Midbrain (tissue), 1 donor: ENCODE measurements around the gene ANKRD36C.
"Not testable (repeated sequence)": the region's sequence is repeated elsewhere in the genome, so short reads cannot be mapped to it uniquely, and the experiment has no call there.

Experiments used
- DNase-seq: peaks from one replicate; lab custom pipeline; 2025; lab: John Stamatoyannopoulos, UW

Gene ANKRD36C

GRCh38 chr2:96006248-96006647 lies 14.6 kb upstream of the ANKRD36C start:
- not testable (repeated sequence) for DNase-seq

- not testable (repeated sequence) for DNase-seq
Observed at GRCh38 chr2:95992520-95993272, 1.1 kb upstream of the ANKRD36C start.

GRCh38 chr2:95992102-95992501 lies 478 bp upstream of the ANKRD36C start:
- DNase-seq: not testable (repeated sequence)

- not testable (repeated sequence) for DNase-seq
Observed at GRCh38 chr2:95990884-95991283, 740 bp downstream of the ANKRD36C start.

- DNase-seq: not testable (repeated sequence)
Observed at GRCh38 chr2:95951662-95952061, 40.0 kb downstream of the ANKRD36C start.

GRCh38 chr2:95948039-95948438 lies 43.6 kb downstream of the ANKRD36C start:
- not testable (repeated sequence) for DNase-seq

- DNase-seq: not testable (repeated sequence)
Observed at GRCh38 chr2:95939947-95940346, 51.7 kb downstream of the ANKRD36C start.

GRCh38 chr2:95930740-95931139 lies 60.9 kb downstream of the ANKRD36C start:
- not testable (repeated sequence) for DNase-seq

- DNase-seq: not testable (repeated sequence)
Observed at GRCh38 chr2:95917007-95917406, 74.6 kb downstream of the ANKRD36C start.

- DNase-seq: not testable (repeated sequence)
Observed at GRCh38 chr2:95915131-95915530, 76.5 kb downstream of the ANKRD36C start.

- DNase-seq: not testable (repeated sequence)
Observed at GRCh38 chr2:95911431-95911830, 80.2 kb downstream of the ANKRD36C start.

- DNase-seq: not testable (repeated sequence)
Observed at GRCh38 chr2:95894443-95894842, 97.2 kb downstream of the ANKRD36C start.

- DNase-seq: not testable (repeated sequence)
Observed at GRCh38 chr2:95867929-95868328, 123.7 kb downstream of the ANKRD36C start.

- DNase-seq: not testable (repeated sequence)
Observed at GRCh38 chr2:95867047-95867677, 124.5 kb downstream of the ANKRD36C start.

- DNase-seq: not testable (repeated sequence)
Observed at GRCh38 chr2:95862121-95862520, 129.5 kb downstream of the ANKRD36C start.

GRCh38 chr2:95836151-95836550 lies 155.5 kb downstream of the ANKRD36C start:
- DNase-seq: no peak

- DNase-seq: not testable (repeated sequence)
Observed at GRCh38 chr2:95834077-95835013, 157.3 kb downstream of the ANKRD36C start.

GRCh38 chr2:95824218-95824617 lies 167.4 kb downstream of the ANKRD36C start:
- DNase-seq: not testable (repeated sequence)

- not testable (repeated sequence) for DNase-seq
Observed at GRCh38 chr2:95817521-95817920, 174.1 kb downstream of the ANKRD36C start.

GRCh38 chr2:95813311-95813710 lies 178.3 kb downstream of the ANKRD36C start:
- not testable (repeated sequence) for DNase-seq

GRCh38 chr2:95799892-95800291 lies 191.7 kb downstream of the ANKRD36C start:
- DNase-seq: no peak
